ENCODE results near the gene ASTN2. TPM values are rescaled to one million over a fixed set of nuclear protein-coding genes. Genes with fewer than 3 reads are reported as not detected.

The ASTN2 gene
- total and polyA plus RNA-seq, 2 donors (not counting 3 experiments of a cell fraction or from before 2014, with no cell fraction given) = 1.0 to 1.9 TPM

DNA sequence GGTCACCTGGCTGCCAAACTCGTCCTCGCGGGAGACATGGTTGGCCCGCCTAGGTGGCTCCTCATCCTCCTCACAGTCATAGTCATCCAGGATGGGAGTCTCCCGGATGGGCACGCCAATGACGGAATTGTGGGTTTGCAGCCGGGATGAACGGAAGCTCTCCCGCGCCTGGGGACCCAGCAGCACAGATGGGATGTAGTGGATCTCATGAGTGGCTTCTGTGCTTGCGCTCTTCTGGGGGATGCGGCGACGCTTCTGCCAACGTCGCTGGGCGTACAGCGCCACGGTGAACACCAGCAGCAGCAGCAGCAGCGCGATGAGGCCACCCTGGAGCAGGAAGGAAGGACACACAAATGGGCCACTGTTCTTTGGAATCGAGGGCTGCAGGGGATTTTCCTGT, 200.4 kb downstream of the ASTN2 start:
- intact Hi-C loops (cut with micrococcal nuclease) (no loop called here), dilution Hi-C loops (cut with MboI; ENCODE audit: extremely low pct_ligation_motif_present, low sequenced_read_pairs) (no loop called here)
- ChIA-PET POLR2A (no interaction called here), CTCF (no interaction called here)
- Histone ChIP-seq H3K4me3 (replicated peaks in 1 of 3; ENCODE audit: insufficient read depth in 1 of 3, low read depth in 1 of 3, low read length in 3 of 3) (no peak overlapping the region), H3K27me3 (ENCODE audit: control insufficient read depth in 2 of 2, insufficient read depth in 2 of 2, low read length in 2 of 2) (no peaks in the 10 kb centered on the region), H3K4me1 (ENCODE audit: control insufficient read depth, extremely low read depth, insufficient read depth, low read length) (no peaks in the 10 kb centered on the region), H3K9ac (replicated peaks; ENCODE audit: extremely low read depth, insufficient read depth, low read length) (no peak overlapping the region), H3K9me3 (replicated peaks; ENCODE audit: control insufficient read depth, insufficient read depth, low read length) (no peaks in the 10 kb centered on the region), H2AFZ (ENCODE audit: low read depth, low read length) (no peak overlapping the region), H4K20me1 (replicated peaks; ENCODE audit: control insufficient read depth, extremely low read depth, insufficient read depth, low read length) (no peaks in the 10 kb centered on the region), H3K4me2 (ENCODE audit: insufficient read depth, low read length) (no peak overlapping the region), H3K27ac (ENCODE audit: insufficient read depth, low read depth, low read length) (no peak overlapping the region), H3K36me3 (ENCODE audit: control insufficient read depth in 2 of 2, extremely low read depth in 1 of 2, insufficient read depth in 2 of 2, low read length in 2 of 2) (no peaks in the 10 kb centered on the region), H3K9me1 (replicated peaks; ENCODE audit: control insufficient read depth, extremely low read depth, insufficient read depth, low read length) (no peaks in the 10 kb centered on the region), H3K79me2 (ENCODE audit: control insufficient read depth, insufficient read depth, low read length) (no peaks in the 10 kb centered on the region)
- BruUV-seq (replicated peaks) = no TSS peak
- TF ChIP-seq EZH2 (IDR thresholded peaks at IDR 0.05; ENCODE audit: borderline replicate concordance, low read depth, low read length, severe bottlenecking) = no peak
- TF ChIP-seq FOS (IDR thresholded peaks at IDR 0.05; ENCODE audit: borderline replicate concordance, insufficient read depth, low read length) = no peak
- TF ChIP-seq POLR2AphosphoS5 (IDR thresholded peaks at IDR 0.05; ENCODE audit: insufficient read depth, low read depth, low read length) = no peak
- TF ChIP-seq POLR2A (IDR thresholded peaks at IDR 0.05; ENCODE audit: low read depth, low read length) = no peak
- TF ChIP-seq MAX (IDR thresholded peaks at IDR 0.05; ENCODE audit: insufficient read depth, insufficient read length) = no peak
- no peak for TF ChIP-seq CTCF (IDR thresholded peaks at IDR 0.05; ENCODE audit: extremely low read depth in 1 of 2, insufficient read depth in 1 of 2, low read depth in 1 of 2, low read length in 2 of 2)
- no peak for TF ChIP-seq JUN (IDR thresholded peaks at IDR 0.05; ENCODE audit: borderline replicate concordance, insufficient read depth, insufficient read length, low read depth)
- TF ChIP-seq MYC (IDR thresholded peaks at IDR 0.05; ENCODE audit: low read depth, low read length) = no peak
- no peak for TF ChIP-seq GATA2 (IDR thresholded peaks at IDR 0.05; ENCODE audit: insufficient read depth, insufficient read length, low read depth, low read length)
- DNase-seq (ENCODE audit: low read depth, low spot score) (no peak), FAIRE-seq (no peak)

Measured in endothelial cell of umbilical vein (primary cell).